GM23338 (cell line): ENCODE results near the gene R3HDM2. TPM values are rescaled to one million over a fixed set of nuclear protein-coding genes. Genes with fewer than 3 reads are reported as not detected.

Experiments
- CREB1 ChIP-seq: fragments of 250-450 bp; sonication (Bioruptor Pico); IDR thresholded peaks from 2 replicates; pipeline ENCODE4 v1.5.0; 2020; ENCODE audit warnings: low read depth, mild to moderate bottlenecking, moderate library complexity
- EZH2 ChIP-seq: fragments of 200-600 bp; sonication (generic); IDR thresholded peaks from one replicate; pipeline ENCODE4 v1.8.0; 2017; ENCODE audit warnings: antibody characterized with exemption, mild to moderate bottlenecking, low read depth; ENCODE audit not compliant: unreplicated experiment
- JUNB ChIP-seq: IDR thresholded peaks from one replicate; pipeline ENCODE4 v1.6.1; 2016; ENCODE audit warnings: antibody characterized with exemption; ENCODE audit not compliant: unreplicated experiment
- NANOG ChIP-seq: IDR thresholded peaks from 2 replicates; pipeline ENCODE4 v1.6.1; 2016; ENCODE audit warnings: antibody characterized with exemption, borderline replicate concordance
- STAT1 ChIP-seq: IDR thresholded peaks from one replicate; pipeline ENCODE4 v1.6.1; 2016; ENCODE audit warnings: antibody characterized with exemption; ENCODE audit not compliant: unreplicated experiment
- ZNF331 ChIP-seq: fragments of 250-450 bp; sonication (Bioruptor Pico); IDR thresholded peaks from 2 replicates; pipeline ENCODE4 v1.5.0; 2020; ENCODE audit warnings: low read depth, mild to moderate bottlenecking, moderate library complexity
- polyA plus RNA-seq: library from polyadenylated mRNA; unstranded; fragments of >200 nt; fragmentation: Nextera tagmentation; extraction: Ambion mirVana; gene quantifications from 2 replicates; pipeline ENCODE4 v1.2.1, GENCODE V29; 2016
- total RNA-seq: library from RNA; depleted of rRNA; stranded (reverse); fragments of >200 nt; shearing (Covaris generic); gene quantifications from 2 replicates; pipeline ENCODE4 v1.2.3, GENCODE V29; 2014
- TF ChIP-seq, protein P1 (sequence below): fragments of 250-450 bp; sonication (Bioruptor Pico); IDR thresholded peaks from 2 replicates; pipeline ENCODE4 v1.5.0; 2020; ENCODE audit warnings: mild to moderate bottlenecking, moderate library complexity
- TF ChIP-seq, protein P2 (sequence below), 2 experiments: fragments of 200-600 bp in 1 of 2; sonication (generic) in 1 of 2; conservative IDR thresholded peaks; 2 replicates each; pipeline versions ENCODE4 v1.5.1 to v1.6.1; 2016 to 2017; ENCODE audit warnings: antibody characterized with exemption in 2 of 2, low read depth in 2 of 2, mild to moderate bottlenecking in 2 of 2, moderate library complexity in 1 of 2

R3HDM2 gene
- total and polyA plus RNA-seq, 2 experiments from 2014 or later: 9.6 to 19.6 TPM

DNA sequence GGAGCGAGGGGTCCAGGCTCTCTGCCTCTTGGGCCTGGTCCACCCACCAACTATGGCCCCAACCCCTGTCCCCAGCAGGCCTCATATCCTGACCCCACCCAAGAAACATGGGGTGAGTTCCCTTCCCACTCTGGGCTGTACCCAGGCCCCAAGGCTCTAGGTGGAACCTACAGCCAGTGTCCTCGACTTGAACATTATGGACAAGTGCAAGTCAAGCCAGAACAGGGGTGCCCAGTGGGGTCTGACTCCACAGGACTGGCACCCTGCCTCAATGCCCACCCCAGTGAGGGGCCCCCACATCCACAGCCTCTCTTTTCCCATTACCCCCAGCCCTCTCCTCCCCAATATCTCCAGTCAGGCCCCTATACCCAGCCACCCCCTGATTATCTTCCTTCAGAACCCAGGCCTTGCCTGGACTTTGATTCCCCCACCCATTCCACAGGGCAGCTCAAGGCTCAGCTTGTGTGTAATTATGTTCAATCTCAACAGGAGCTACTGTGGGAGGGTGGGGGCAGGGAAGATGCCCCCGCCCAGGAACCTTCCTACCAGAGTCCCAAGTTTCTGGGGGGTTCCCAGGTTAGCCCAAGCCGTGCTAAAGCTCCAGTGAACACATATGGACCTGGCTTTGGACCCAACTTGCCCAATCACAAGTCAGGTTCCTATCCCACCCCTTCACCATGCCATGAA, 40.3 kb upstream of the R3HDM2 start (continued):
- TF ChIP-seq, protein P1, sequence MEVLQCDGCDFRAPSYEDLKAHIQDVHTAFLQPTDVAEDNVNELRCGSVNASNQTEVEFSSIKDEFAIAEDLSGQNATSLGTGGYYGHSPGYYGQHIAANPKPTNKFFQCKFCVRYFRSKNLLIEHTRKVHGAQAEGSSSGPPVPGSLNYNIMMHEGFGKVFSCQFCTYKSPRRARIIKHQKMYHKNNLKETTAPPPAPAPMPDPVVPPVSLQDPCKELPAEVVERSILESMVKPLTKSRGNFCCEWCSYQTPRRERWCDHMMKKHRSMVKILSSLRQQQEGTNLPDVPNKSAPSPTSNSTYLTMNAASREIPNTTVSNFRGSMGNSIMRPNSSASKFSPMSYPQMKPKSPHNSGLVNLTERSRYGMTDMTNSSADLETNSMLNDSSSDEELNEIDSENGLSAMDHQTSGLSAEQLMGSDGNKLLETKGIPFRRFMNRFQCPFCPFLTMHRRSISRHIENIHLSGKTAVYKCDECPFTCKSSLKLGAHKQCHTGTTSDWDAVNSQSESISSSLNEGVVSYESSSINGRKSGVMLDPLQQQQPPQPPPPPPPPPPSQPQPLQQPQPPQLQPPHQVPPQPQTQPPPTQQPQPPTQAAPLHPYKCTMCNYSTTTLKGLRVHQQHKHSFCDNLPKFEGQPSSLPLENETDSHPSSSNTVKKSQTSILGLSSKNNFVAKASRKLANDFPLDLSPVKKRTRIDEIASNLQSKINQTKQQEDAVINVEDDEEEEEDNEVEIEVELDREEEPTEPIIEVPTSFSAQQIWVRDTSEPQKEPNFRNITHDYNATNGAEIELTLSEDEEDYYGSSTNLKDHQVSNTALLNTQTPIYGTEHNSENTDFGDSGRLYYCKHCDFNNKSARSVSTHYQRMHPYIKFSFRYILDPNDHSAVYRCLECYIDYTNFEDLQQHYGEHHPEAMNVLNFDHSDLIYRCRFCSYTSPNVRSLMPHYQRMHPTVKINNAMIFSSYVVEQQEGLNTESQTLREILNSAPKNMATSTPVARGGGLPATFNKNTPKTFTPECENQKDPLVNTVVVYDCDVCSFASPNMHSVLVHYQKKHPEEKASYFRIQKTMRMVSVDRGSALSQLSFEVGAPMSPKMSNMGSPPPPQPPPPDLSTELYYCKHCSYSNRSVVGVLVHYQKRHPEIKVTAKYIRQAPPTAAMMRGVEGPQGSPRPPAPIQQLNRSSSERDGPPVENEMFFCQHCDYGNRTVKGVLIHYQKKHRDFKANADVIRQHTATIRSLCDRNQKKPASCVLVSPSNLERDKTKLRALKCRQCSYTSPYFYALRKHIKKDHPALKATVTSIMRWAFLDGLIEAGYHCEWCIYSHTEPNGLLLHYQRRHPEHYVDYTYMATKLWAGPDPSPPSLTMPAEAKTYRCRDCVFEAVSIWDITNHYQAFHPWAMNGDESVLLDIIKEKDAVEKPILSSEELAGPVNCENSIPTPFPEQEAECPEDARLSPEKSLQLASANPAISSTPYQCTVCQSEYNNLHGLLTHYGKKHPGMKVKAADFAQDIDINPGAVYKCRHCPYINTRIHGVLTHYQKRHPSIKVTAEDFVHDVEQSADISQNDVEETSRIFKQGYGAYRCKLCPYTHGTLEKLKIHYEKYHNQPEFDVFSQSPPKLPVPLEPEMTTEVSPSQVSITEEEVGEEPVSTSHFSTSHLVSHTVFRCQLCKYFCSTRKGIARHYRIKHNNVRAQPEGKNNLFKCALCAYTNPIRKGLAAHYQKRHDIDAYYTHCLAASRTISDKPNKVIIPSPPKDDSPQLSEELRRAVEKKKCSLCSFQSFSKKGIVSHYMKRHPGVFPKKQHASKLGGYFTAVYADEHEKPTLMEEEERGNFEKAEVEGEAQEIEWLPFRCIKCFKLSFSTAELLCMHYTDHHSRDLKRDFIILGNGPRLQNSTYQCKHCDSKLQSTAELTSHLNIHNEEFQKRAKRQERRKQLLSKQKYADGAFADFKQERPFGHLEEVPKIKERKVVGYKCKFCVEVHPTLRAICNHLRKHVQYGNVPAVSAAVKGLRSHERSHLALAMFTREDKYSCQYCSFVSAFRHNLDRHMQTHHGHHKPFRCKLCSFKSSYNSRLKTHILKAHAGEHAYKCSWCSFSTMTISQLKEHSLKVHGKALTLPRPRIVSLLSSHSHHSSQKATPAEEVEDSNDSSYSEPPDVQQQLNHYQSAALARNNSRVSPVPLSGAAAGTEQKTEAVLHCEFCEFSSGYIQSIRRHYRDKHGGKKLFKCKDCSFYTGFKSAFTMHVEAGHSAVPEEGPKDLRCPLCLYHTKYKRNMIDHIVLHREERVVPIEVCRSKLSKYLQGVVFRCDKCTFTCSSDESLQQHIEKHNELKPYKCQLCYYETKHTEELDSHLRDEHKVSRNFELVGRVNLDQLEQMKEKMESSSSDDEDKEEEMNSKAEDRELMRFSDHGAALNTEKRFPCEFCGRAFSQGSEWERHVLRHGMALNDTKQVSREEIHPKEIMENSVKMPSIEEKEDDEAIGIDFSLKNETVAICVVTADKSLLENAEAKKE (CRISPR knock-in tag): no peak
- TF ChIP-seq, protein P2, sequence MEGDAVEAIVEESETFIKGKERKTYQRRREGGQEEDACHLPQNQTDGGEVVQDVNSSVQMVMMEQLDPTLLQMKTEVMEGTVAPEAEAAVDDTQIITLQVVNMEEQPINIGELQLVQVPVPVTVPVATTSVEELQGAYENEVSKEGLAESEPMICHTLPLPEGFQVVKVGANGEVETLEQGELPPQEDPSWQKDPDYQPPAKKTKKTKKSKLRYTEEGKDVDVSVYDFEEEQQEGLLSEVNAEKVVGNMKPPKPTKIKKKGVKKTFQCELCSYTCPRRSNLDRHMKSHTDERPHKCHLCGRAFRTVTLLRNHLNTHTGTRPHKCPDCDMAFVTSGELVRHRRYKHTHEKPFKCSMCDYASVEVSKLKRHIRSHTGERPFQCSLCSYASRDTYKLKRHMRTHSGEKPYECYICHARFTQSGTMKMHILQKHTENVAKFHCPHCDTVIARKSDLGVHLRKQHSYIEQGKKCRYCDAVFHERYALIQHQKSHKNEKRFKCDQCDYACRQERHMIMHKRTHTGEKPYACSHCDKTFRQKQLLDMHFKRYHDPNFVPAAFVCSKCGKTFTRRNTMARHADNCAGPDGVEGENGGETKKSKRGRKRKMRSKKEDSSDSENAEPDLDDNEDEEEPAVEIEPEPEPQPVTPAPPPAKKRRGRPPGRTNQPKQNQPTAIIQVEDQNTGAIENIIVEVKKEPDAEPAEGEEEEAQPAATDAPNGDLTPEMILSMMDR (conservative IDR thresholded peaks at IDR 0.05; ENCODE audit: low read depth in 2 of 2): no peak
- no peak for TF ChIP-seq STAT1
- TF ChIP-seq EZH2: no peak
- TF ChIP-seq CREB1 (CRISPR knock-in tag): no peak
- no peak for TF ChIP-seq NANOG
- TF ChIP-seq JUNB: no peak
- no peak for TF ChIP-seq ZNF331 (CRISPR knock-in tag)
